ENCODE results near the gene UTY. TPM values are rescaled to one million over a fixed set of nuclear protein-coding genes. Genes with fewer than 3 reads are reported as not detected.

UTY gene
- total RNA-seq, 4 donors from 2014 or later = 0.06 to 48.8 (median 32.9) TPM; not detected in 1

- H3K27me3 ChIP-seq = no peaks in the 10 kb centered on the region
- H3K36me3 ChIP-seq = peaks cover 0 to 21% (median 0%) of the 10 kb centered on the region in 3 donors
- no peak for TF ChIP-seq POLR2A (IDR thresholded peaks at IDR 0.05)
- TF ChIP-seq CTCF (IDR thresholded peaks at IDR 0.05) = no peak
- no peaks in the 10 kb centered on the region for H3K9me3 ChIP-seq
- H3K4me1 ChIP-seq = no peaks in the 10 kb centered on the region
- 79% methylated on average over 5 of the region's 6 CpGs; no CpG with 5 or more reads in 1 of the 2 donors for WGBS, 2 donors
- no peak overlapping the region for H3K27ac ChIP-seq
- intact Hi-C loops (cut with DNase I) = no loop called here
- no peak for DNase-seq
- H3K4me3 ChIP-seq = no peak overlapping the region
Measured at GRCh38 chrY:13370868-13371800, 108.7 kb downstream of the UTY start.

- no peak overlapping the region for H3K27ac ChIP-seq
- no peaks in the 10 kb centered on the region for H3K4me1 ChIP-seq
- H3K9me3 ChIP-seq = no peaks in the 10 kb centered on the region
- no peak overlapping the region for H3K4me3 ChIP-seq
- H3K36me3 ChIP-seq = peaks cover 0 to 27% (median 0%) of the 10 kb centered on the region in 3 donors
- H3K27me3 ChIP-seq = no peaks in the 10 kb centered on the region
- intact Hi-C loops (cut with DNase I) = no loop called here
- TF ChIP-seq CTCF (IDR thresholded peaks at IDR 0.05) (no peak), POLR2A (IDR thresholded peaks at IDR 0.05) (no peak)
- DNase-seq = no peak
Measured at GRCh38 chrY:13370245-13370644, 109.6 kb downstream of the UTY start.

- no peak overlapping the region for H3K4me3 ChIP-seq
- no peaks in the 10 kb centered on the region for H3K9me3 ChIP-seq
- peaks cover 0 to 27% (median 0%) of the 10 kb centered on the region in 3 donors for H3K36me3 ChIP-seq
- no peak for DNase-seq
- intact Hi-C loops (cut with DNase I) = no loop called here
- H3K27ac ChIP-seq = no peak overlapping the region
- H3K4me1 ChIP-seq = peaks cover 0 to 1% (median 0%) of the 10 kb centered on the region in 3 donors
- no peak for TF ChIP-seq CTCF (IDR thresholded peaks at IDR 0.05)
- no peak for TF ChIP-seq POLR2A (IDR thresholded peaks at IDR 0.05)
- H3K27me3 ChIP-seq = no peaks in the 10 kb centered on the region
- no CpG with 5 or more reads among the region's 4 CpGs for WGBS, 2 donors
Measured at GRCh38 chrY:13368513-13368845, 111.4 kb downstream of the UTY start.

GRCh38 chrY:13363641-13364040 is 116.2 kb downstream of the UTY start:
- Histone ChIP-seq H3K9me3 (no peaks in the 10 kb centered on the region), H3K27me3 (no peaks in the 10 kb centered on the region), H3K4me1 (peaks cover 0 to 19% (median 0%) of the 10 kb centered on the region in 3 donors), H3K4me3 (no peak overlapping the region), H3K27ac (no peak overlapping the region), H3K36me3 (peaks cover 0 to 29% (median 0%) of the 10 kb centered on the region in 3 donors)
- WGBS, 2 donors = 56% methylated on average over 2 of the region's 2 CpGs; no CpG with 5 or more reads in 1 of the 2 donors
- no peak for DNase-seq
- intact Hi-C loops (cut with DNase I) = no loop called here
- TF ChIP-seq CTCF (IDR thresholded peaks at IDR 0.05) = no peak
- TF ChIP-seq POLR2A (IDR thresholded peaks at IDR 0.05) = no peak

GRCh38 chrY:13362662-13363061 is 117.2 kb downstream of the UTY start:
- no CpG with 5 or more reads among the region's 2 CpGs for WGBS, 2 donors

More at GRCh38 chrY:13362662-13363061, 117.2 kb downstream of the UTY start:
- intact Hi-C loops (cut with DNase I) = no loop called here
- H3K4me3 ChIP-seq = no peak overlapping the region
- peaks cover 0 to 29% (median 0%) of the 10 kb centered on the region in 3 donors for H3K36me3 ChIP-seq
- H3K27me3 ChIP-seq = no peaks in the 10 kb centered on the region
- TF ChIP-seq CTCF (IDR thresholded peaks at IDR 0.05) = no peak
- TF ChIP-seq POLR2A (IDR thresholded peaks at IDR 0.05) = no peak
- peaks cover 0 to 19% (median 0%) of the 10 kb centered on the region in 3 donors for H3K4me1 ChIP-seq
- no peaks in the 10 kb centered on the region for H3K9me3 ChIP-seq
- peak overlapping the region in 1 of 4 donors; percentile 33 for H3K27ac ChIP-seq
- DNase-seq = no peak
